Stimulated activated CD8-positive, alpha-beta memory T cell treated with anti-CD3 and anti-CD28 coated beads, Interleukin-4, amount 100 ng/mL, for 48 hours (primary cell): ENCODE measurements around the gene OSTN.
"Not testable (repeated sequence)": the region's sequence is repeated elsewhere in the genome, so short reads cannot be mapped to it uniquely, and the experiment has no call there.

Experiments used
- DNase-seq: peaks from one replicate; pipeline ENCODE4 v3.0.0-alpha.2; 2020

OSTN gene

GRCh38 chr3:191198932-191199331 is at the start of gene OSTN:
Gene OSTN (plus strand): TSS chr3:191199241. CDS start chr3:191212533, 13,292 bp downstream.
- no peak for DNase-seq

GRCh38 chr3:191151653-191152052 is 47.4 kb upstream of the OSTN start:
- DNase-seq = no peak

- DNase-seq = no peak
These were observed 44.2 kb upstream of the OSTN start for GRCh38 chr3:191154827-191155226.

GRCh38 chr3:191158247-191158646 is 40.8 kb upstream of the OSTN start:
- DNase-seq = no peak

- DNase-seq = no peak
These were observed 40.2 kb upstream of the OSTN start for GRCh38 chr3:191158815-191159214.

- no peak for DNase-seq
These were observed 33.2 kb upstream of the OSTN start for GRCh38 chr3:191165802-191166201.

GRCh38 chr3:191166368-191166767 is 32.7 kb upstream of the OSTN start:
- DNase-seq = no peak

- no peak for DNase-seq
These were observed 29.5 kb upstream of the OSTN start for GRCh38 chr3:191169566-191169965.

GRCh38 chr3:191170097-191170496 is 28.9 kb upstream of the OSTN start:
- no peak for DNase-seq

- DNase-seq = no peak
These were observed 23.9 kb upstream of the OSTN start for GRCh38 chr3:191175102-191175501.

- no peak for DNase-seq
These were observed 22.8 kb upstream of the OSTN start for GRCh38 chr3:191176038-191176785.

- not testable (repeated sequence) for DNase-seq
These were observed 13.7 kb upstream of the OSTN start for GRCh38 chr3:191185382-191185781.

- DNase-seq = not testable (repeated sequence)
These were observed 10.8 kb upstream of the OSTN start for GRCh38 chr3:191188246-191188645.

GRCh38 chr3:191192270-191192669 is 6.8 kb upstream of the OSTN start:
- DNase-seq = not testable (repeated sequence)

GRCh38 chr3:191192941-191193340 is 6.1 kb upstream of the OSTN start:
- no peak for DNase-seq

- no peak for DNase-seq
These were observed 1.2 kb upstream of the OSTN start for GRCh38 chr3:191197761-191198306.

- no peak for DNase-seq
These were observed 561 bp upstream of the OSTN start for GRCh38 chr3:191198480-191198879.

GRCh38 chr3:191210032-191210431 is 11.0 kb downstream of the OSTN start:
- no peak for DNase-seq

GRCh38 chr3:191216510-191216909 is 17.5 kb downstream of the OSTN start:
- DNase-seq = no peak

- DNase-seq = no peak
These were observed 18.3 kb downstream of the OSTN start for GRCh38 chr3:191217301-191217700.

GRCh38 chr3:191220908-191221307 is 21.9 kb downstream of the OSTN start:
- no peak for DNase-seq

- DNase-seq = no peak
These were observed 22.6 kb downstream of the OSTN start for GRCh38 chr3:191221638-191222037.

GRCh38 chr3:191227541-191227940 is 28.5 kb downstream of the OSTN start:
- DNase-seq = no peak

- no peak for DNase-seq
These were observed 35.2 kb downstream of the OSTN start for GRCh38 chr3:191234216-191234615.
